ENCODE measurements around the gene MTHFSD. TPM values are rescaled to one million over a fixed set of nuclear protein-coding genes. Genes with fewer than 3 reads are reported as not detected.

MTHFSD gene
- total RNA-seq, 2 donors from 2014 or later = 23.7 to 43.8 TPM

DNA sequence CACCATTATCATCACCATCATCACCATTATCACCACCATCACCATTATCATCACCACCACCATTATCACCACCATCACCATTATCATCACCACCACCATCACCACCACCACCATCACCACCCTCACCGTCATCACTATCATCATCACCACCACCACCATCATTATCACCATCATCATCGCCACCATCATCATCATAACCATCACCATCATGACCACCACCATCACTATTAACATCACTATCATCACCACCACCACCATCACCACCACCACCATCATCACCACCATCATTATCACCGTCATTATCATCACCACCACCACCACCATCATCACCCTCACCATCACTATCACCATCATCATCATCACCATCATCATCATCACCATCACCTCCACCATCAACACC lies 32.5 kb upstream of the MTHFSD start:
- intact Hi-C loops (cut with DNase I) = no loop called here
- DNase-seq (ENCODE audit: low spot score) = no peak
- Histone ChIP-seq H3K36me3 (no peaks in the 10 kb centered on the region), H3K4me3 (no peak overlapping the region), H3K27me3 (replicated peaks; ENCODE audit: insufficient read depth) (peaks cover 6% of the 10 kb centered on the region), H3K9me3 (no peaks in the 10 kb centered on the region), H3K27ac (no peak overlapping the region), H3K4me1 (replicated peaks) (no peaks in the 10 kb centered on the region)
- WGBS = 96% methylated on average over 3 of the region's 3 CpGs
- TF ChIP-seq POLR2A (IDR thresholded peaks at IDR 0.05) (no peak), POLR2AphosphoS5 (IDR thresholded peaks at IDR 0.05) (no peak), CTCF (IDR thresholded peaks at IDR 0.05) (no peak)

- TF ChIP-seq CTCF (IDR thresholded peaks at IDR 0.05) (no peak), POLR2A (IDR thresholded peaks at IDR 0.05) (no peak), POLR2AphosphoS5 (IDR thresholded peaks at IDR 0.05) (no peak)
- 72% methylated on average over 10 of the region's 10 CpGs for WGBS
- H3K9me3 ChIP-seq = no peaks in the 10 kb centered on the region
- no peaks in the 10 kb centered on the region for H3K36me3 ChIP-seq
- H3K4me1 ChIP-seq (replicated peaks) = no peaks in the 10 kb centered on the region
- intact Hi-C loops (cut with DNase I) = no loop called here
- H3K27ac ChIP-seq = no peak overlapping the region
- no peak overlapping the region for H3K4me3 ChIP-seq
- DNase-seq (ENCODE audit: low spot score) = no peak
- no peaks in the 10 kb centered on the region for H3K27me3 ChIP-seq (replicated peaks; ENCODE audit: insufficient read depth)
Observed at GRCh38 chr16:86585821-86586611, 31.0 kb upstream of the MTHFSD start.

GRCh38 chr16:86584726-86585721 lies 30.0 kb upstream of the MTHFSD start:
- TF ChIP-seq CTCF (IDR thresholded peaks at IDR 0.05) (no peak), POLR2A (IDR thresholded peaks at IDR 0.05) (no peak), POLR2AphosphoS5 (IDR thresholded peaks at IDR 0.05) (no peak)
- no peak for DNase-seq (ENCODE audit: low spot score)
- Histone ChIP-seq H3K27ac (no peak overlapping the region), H3K27me3 (replicated peaks; ENCODE audit: insufficient read depth) (no peaks in the 10 kb centered on the region), H3K4me3 (no peak overlapping the region), H3K9me3 (no peaks in the 10 kb centered on the region), H3K4me1 (replicated peaks) (no peaks in the 10 kb centered on the region), H3K36me3 (no peaks in the 10 kb centered on the region)
- intact Hi-C loops (cut with DNase I) = no loop called here
- 81% methylated on average over 12 of the region's 12 CpGs for WGBS

GRCh38 chr16:86584071-86584685 lies 29.1 kb upstream of the MTHFSD start:
- intact Hi-C loops (cut with DNase I) = no loop called here
- Histone ChIP-seq H3K27me3 (replicated peaks; ENCODE audit: insufficient read depth) (peaks cover 8% of the 10 kb centered on the region), H3K27ac (no peak overlapping the region), H3K4me3 (no peak overlapping the region), H3K9me3 (no peaks in the 10 kb centered on the region), H3K4me1 (replicated peaks) (no peaks in the 10 kb centered on the region), H3K36me3 (no peaks in the 10 kb centered on the region)
- 90% methylated on average over 6 of the region's 6 CpGs for WGBS
- no peak for DNase-seq (ENCODE audit: low spot score)
- TF ChIP-seq POLR2A (IDR thresholded peaks at IDR 0.05) (no peak), CTCF (IDR thresholded peaks at IDR 0.05) (no peak), POLR2AphosphoS5 (IDR thresholded peaks at IDR 0.05) (no peak)
